Midbrain (tissue), 1 donor: ENCODE data around the gene CEP89.
A peak's percentile ranks its signal among the peaks of the same experiment; 100 is the strongest.
"Not testable (repeated sequence)": the region's sequence is repeated elsewhere in the genome, so short reads cannot be mapped to it uniquely, and the experiment has no call there.

ENCODE experiments used
- DNase-seq: peaks from one replicate; lab custom pipeline; 2025; lab: John Stamatoyannopoulos, UW

CEP89 gene

DNA sequence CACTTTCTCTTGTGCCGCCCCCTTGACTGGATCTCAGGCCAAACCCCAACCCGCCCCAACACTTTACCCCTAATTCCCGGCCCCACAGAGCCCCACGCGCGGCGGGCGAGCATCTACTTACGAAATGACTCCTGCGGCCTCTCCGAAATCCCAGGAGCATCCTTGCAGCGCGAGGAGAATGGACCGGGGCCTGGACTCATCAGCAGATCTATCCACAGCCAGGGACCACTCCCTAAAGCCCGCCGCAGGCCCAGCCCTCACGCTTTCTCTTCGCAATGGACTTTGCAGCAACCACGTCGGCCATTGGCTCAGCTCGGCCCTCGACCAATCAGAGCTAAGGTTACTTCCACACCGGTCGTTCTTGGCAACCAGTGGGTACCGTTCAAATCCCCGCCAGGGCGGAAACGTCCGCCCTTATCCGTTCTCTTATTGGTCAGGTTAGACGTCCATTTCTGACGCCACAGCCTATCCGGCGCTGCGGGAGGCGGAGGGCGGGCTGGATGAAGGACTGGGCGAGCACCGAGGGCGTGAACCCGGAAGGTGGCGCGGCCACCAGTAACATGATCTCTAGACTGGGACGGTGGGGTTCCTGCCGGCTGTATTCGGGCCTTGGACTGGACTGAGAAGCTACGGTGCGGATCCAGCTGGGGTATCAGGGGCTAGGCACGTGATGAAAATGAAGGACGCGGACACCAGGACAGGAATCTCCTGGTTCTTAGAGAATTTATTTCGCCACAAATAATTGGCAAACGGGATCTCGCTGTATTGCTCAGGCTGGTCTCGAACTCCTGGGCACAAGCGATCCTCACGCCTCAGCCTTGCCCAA is at the start of gene CEP89, which contains the start of gene FAAP24:
TSS of gene CEP89 (minus strand) at position 244 of the 826 bp plus-strand sequence. CDS start at position 160, 84 bp downstream.
TSS of gene FAAP24 (plus strand) at position 528 of the 826 bp plus-strand sequence. CDS start 955 bp downstream, outside the sequence.
- DNase-seq = peak; percentile 100

DNA sequence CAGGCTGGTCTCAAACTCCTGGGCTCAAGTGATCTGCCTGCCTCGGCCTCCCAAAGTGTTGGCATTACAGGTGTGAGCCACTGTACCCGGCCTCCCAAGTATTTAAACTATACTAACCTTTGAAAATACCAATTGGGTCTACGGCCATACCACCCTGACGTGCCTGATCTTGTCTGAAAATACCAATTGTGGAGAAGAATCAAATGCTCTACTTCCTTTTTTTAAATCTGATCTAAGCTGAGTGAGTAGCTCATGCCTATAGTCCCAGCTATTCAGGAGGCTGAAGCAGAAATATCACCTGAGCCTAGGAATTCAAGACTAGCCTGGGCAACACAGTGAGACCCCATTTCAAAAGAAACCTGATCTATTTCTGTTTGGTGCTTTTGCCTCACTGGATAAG is 39.1 kb upstream of the CEP89 start:
- not testable (repeated sequence) for DNase-seq

DNA sequence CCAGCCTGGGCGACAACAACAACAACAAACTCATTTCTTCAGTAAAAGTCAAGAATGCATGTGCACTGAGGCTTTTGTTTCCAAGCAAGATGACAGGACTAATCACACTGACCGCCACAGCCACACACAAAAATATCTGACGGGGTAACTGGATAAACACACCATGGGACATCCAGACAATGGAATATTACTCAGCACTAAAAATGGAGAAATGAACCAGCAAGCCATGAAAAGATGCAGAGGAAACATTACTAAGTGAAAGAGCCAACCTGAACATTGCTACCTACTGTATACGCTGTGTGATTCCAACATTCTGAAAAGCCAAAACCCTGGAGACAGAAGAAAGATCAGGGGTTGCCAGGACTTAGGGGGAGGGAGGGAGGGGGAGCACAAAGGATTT is 37.0 kb upstream of the CEP89 start:
- DNase-seq = no peak

DNA sequence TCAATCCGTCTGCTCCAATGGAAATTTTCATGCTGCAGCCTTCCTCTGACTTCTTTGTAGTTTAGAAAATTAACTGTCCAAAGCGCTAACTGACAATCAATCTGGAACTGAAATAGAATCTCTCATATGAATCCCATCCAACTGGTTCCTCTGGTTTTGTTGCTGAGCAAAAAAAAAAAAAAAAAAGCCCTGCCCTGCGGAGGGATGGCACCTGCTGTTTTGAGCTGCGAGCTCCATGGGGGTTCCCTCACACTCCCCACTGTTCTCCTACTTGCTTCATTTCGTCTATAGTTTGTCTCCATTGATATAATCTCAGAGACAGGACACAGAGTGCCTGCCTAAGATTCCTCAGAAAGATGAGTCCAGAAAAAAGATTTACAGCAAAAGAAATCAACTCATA is 33.7 kb upstream of the CEP89 start:
- DNase-seq = no peak

DNA sequence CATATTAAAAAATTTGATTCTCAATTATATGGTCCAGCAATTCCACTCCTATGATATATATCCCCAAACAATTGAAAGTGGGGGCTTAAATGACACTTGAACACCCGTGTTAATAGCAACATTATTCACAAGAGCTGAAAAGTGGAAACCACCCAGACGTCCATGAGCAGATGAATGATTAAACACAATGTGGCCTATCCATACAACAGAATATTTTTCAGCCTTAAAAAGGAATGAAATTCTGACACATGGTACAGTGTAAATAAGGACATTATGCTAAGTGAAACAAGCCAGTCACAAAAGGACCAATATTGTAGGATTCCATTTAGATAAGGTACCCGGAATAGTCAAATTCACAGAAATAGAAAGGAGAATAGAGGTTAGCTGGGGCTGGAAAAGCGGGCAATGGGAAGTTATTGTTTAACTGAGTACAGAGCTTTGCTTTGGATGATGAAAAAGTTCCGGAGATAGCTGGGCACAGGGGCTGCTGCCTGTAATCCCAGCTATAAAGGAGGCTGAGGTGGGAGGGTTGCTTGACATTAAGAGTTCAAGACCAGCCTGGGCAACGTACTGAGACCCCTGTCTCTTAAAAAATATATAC is 31.8 kb upstream of the CEP89 start:
- DNase-seq = not testable (repeated sequence)

DNA sequence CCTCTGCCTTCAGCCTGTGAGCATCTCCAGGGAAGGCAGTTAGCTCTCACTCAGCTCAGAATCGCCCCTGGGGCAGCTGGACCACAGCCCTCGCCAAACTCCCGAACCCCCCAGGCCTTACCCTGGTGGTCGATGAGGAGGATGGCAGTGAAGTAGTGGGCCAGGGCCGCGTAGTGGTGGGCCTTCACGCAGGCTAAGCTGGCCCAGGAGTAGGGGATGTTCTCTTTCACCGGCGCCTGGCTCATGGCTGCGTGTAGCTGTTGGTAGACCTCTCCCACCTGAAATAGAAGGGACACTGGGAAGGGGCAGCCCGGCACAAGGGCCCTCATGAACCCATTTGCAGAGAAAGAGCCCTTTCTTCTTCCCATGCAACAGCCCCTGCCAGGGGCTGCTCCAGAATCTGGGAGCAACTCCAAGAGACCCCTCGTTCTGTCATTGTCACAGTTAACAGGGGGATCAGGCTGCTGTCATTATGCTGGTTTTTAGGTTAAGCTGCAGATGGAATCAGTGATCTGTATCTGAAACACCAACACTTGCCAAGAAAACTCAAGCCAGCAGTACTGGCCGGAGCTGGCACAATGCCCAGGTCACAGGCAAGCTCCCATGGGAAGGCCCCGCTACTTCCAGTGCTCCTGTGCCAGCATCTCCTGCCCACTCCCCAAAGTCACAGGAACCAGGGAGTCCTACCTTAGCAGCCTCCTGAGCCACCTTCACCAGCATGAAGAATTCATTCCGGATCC is 30.5 kb upstream of the CEP89 start:
- DNase-seq = peak; percentile 9

DNA sequence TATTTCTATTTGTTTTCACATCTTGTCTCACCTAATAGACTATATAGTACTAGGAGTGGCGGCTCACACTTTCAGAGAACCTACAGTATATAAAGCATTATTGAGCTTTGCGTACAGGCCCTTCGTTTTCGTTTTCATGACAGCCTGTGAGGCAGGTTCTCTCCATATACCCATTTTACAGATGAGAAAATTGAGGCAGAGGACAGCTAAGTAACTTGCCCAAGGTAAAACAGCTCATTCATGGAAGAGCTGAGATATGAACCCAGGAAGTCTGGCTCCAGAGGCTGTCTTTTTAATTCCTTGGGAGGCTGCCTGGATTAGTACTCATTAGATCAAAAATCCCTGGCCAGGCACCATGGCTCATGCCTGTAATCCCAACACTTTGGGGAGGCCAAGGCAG is 29.2 kb upstream of the CEP89 start:
- no peak for DNase-seq

DNA sequence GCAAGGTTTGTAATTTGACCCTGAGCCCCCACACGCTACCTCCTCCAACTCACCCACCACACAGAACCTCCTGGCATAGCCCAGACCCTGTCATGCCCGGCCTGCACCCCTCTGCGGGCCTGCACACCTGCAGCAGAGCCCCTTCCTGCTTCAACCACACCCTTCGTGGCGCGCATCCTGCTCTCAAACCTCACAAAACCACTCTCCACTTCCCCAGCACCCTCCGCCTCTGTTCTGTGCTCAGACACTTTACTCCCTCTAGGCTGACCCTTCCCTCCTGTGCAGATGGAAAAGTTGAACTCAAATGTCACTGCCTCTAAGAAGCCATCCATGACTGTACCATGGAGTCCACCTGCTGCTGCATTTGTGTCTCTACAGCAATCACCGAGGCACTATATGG is 28.8 kb upstream of the CEP89 start:
- no peak for DNase-seq

DNA sequence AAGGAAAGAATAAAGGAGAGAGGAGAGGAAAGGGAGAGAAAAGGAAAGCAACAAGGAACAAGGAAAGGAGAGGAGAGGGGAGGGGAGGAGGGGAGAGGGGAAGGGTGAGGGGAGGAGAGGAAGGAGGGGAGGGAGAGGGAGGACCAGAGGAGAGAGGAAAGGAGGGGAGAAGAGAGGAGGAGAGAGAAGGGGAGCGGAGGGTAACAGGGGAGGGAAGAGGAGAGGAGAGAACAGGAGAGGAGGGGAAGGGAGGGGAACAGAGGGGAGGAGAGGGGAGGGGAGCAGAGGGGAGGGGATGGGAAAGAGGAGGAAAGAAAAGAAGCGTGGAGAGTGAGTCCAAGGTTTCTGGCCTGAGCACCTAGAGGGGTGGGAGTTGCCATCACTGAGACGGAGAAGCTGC is 27.0 kb upstream of the CEP89 start:
- no peak for DNase-seq

DNA sequence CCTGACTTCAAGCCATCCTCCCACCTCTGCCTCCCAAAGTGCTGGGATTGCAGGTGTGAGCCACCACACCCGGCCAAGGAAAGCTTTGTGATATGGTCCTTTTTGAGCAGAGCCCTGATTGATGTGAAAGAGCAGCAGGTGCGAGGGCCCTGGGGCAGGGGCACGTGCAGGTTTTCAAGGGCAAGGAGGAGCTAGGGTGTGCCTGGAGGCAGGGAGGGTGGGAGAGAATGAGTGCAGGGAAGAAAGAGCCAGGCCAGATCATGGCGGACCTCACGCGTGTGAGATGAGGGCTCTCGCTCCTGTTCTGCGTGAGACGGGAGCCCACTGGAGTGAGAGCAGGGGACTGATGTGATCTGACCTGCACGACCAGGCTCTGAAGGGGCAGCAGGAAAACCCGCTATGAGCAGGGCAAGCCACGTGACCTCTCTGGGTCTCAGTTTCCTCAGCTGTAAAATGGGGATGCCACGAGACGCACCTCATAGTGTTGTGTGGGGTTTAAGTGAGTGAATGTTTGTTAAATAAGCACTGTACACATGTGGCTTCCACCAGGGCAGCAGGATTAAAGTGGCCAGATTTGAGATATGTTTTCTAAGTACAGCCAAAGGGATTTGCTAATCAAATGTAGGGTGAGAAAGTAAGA is 26.1 kb upstream of the CEP89 start:
- DNase-seq = no peak

DNA sequence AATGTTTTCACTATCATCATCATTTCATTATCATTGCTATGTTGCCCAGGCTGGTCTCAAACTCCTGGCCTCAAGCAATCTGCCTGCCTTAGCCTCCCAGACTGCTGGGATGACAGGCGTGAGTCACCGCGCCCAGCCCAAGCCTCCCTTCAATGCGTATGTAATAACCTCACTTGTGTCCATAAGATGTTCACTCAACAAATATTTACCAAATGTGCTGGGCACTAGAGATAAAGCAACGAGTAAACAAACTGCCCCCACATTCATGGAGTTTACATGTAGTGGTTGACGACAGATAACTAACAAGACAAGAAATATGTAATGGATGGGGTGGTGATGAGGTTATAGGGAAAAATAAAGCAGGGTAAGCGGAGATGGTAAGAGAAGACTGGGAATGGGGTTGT is 25.3 kb upstream of the CEP89 start:
- DNase-seq = not testable (repeated sequence)

DNA sequence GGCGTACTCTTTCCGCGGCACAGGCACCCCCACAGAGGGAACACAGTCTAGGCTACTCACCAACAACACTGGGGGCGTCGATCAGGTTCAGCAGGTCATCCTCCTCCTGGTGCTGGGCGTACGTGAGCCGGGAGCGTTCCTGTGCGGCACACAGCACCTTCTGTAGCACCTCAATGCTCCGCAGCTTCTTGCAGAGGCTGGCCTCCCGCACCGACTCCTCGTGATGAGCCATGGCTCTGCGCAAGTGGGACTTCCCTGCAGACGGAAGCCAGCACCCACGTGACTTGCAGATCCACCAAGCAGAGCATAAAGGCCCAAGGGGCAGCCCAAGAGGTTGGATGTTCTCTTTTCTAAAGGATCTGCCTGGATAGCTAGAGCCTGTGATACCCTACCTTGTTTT is 24.2 kb upstream of the CEP89 start:
- not testable (repeated sequence) for DNase-seq

DNA sequence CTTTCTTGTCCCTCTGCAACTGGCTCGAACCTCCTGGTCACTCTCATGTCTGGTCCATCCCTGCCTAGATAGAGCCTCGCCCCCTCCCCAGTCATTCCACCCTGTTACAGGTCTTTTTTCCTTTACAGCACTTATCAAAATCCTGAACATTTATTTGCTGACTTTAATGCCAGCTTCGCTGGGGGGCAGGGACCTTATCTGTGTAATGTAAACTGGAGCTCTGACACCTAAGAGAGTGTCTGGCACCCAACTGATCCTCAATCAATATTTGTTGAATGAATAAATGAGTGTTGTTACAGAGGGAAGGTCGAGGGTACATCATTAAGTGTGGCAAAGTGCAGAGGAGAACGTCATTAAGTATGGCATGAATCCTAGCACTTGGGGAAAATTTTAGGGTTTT is 17.0 kb upstream of the CEP89 start:
- DNase-seq = no peak

DNA sequence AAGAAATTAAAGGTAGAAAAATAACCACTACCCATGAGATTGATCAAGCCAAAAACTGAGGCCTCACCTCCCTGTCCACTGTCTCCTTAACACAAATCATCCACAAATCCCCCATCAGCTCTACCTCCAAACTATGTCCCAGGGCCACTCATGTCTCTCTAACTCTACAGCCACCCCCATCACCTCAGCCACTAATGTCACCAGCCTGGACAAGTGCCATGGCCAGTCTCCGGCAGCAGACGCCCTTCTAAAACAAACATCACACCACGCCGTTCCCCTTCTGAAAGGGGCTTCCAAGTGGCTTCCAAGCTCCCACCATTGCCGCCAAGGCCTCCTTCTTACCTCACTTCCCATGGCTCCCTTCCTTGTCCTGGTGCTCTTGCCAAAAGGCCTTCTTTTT is 16.5 kb upstream of the CEP89 start:
- not testable (repeated sequence) for DNase-seq

DNA sequence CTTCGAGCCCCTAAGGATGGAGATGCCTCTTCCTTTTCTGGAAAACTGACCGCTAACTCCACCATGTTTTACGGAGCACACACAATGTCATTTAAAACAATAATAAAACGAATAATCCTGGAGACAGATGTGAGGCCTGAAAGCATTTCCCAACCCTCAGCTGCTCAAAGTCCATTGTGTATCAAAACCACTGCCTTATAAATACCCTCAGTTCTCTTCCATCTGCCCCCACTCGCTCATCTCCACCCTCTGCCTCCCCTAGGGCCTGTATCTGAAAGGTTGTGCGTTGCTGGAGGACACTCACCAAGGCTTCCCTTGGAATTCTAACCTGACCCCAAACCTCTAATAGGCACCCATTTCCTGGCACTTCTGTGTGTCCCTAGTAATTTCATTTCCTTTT is 10.7 kb upstream of the CEP89 start:
- DNase-seq = not testable (repeated sequence)

DNA sequence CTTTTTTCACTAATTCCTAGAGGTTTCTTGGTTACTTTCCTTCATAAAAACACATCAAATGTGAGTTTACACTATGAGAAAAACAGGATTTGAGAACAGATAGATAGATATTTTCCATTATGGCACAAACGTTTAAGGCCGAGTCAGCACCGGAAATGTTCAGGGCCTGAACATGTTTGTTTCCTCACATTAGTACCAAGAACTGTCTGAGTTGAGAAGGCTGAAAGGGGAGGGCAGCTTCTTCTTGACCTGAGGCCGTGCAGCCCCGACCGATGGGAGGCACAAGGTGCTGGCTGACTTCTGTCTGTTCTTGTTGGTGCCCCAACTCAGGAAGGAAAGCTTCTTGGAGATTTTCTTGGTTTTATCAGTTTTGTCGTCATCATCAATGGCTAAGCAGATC is 8.0 kb upstream of the CEP89 start:
- DNase-seq = not testable (repeated sequence)

DNA sequence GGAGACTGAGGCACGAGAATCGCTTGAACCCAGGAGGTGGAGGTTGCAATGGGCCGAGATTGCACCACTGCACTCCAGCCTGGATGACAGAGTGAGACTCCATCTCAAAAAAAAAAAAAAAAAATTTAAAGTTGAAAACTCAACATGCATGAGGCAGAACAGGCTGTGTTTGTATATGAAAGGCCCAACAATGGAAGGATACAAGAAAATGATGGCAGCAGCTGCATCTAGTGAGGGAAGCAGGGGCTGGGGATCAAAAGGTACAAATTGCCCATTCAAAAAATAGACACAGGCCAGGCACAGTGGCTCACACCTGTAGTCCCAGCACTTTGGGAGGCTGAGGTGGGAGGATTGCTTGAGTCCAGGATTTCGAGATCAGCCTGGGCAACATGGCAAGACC is 6.1 kb upstream of the CEP89 start:
- not testable (repeated sequence) for DNase-seq

DNA sequence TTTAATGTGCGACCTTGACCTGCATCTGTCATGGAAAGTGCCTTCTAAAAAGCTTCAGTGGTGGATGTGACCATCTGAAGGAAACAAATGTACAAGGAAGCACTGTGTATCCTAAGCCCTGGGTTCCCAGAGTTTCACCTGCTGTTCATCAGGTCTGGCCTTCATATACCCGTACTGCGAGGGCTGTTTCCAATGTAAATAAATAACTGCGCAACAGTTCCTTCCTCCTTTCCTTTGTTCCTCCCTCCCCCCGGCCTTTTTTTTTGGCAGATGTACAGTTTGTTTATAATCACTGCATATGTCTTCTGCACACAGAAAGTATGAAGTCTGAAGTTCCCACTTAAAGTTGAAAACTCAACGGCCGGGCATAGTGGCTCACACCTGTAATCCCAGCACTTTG is 5.5 kb upstream of the CEP89 start:
- DNase-seq = no peak

DNA sequence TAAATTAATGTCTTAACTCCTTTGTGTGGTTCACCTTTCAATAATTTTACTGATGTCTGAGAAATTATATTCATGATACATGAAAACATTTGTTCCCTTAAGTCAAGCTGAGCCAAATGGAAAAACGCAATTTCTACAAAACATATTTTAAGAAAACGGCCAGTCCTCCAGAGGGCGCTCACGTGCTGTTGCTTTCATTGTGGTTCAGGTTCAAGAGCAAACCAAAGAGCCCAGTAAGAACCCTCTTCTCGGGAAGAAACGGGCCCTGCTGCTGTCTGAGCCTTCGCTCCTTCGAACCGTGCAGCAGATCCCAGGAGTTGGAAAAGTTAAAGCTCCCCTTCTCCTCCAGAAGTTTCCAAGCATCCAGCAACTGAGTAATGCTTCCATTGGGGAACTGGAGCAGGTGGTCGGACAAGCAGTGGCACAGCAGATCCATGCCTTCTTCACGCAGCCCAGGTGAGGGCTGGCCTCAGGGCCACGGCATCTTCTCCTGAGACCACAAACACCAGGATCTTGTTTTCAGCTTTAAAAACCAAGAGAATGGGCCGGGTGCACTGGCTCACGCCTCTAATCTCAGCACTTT is 4.6 kb upstream of the CEP89 start:
- peak; percentile 72 for DNase-seq

DNA sequence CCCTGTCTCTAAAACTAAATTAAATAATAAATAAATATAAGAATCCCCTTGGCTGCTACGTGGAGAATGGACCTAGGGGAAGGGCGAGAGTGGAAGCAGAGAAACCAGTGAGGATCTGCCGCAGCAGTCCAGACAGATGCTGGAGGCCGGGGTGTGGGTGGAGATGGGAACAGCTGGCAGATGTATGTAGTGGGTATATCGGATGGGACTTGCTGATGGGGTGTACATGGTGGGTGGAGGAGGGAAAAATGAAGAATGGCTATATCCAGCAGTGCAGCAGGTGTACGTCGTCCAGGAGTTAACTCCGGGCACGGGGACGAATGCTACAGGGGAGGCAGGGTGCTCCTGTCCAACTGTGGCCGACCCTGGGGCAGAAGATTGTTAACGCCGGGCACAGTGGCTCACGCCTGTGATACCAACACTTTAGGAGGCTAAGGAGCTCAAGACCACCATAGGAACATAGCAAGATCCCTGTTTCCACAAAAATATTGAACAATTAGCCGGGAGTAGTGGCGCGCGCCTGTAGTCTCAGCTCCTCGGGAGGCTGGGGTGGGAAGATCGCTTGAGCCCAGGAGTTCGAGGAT is 654 bp downstream of the CEP89 start:
- DNase-seq = no peak

DNA sequence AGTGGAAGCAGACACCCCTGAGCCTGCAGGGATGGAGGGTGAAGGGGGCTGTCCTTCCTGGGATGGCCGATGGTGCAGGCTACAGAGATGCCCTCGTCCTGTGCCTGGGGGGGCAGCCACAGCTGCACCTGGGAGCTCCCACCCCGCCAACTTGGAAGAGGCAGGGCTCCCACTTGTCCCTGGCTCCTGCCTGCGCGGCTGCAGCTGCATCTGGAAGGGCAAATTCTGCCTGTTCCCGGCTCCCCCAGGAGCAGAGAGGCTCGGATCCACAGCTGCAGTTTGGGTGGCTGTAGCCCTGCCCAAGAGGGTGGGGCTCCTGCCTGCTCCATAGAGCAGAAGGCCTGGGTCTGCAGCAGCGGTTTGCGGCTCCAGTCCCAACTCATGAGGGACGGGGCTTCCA is 2.2 kb downstream of the CEP89 start:
- no peak for DNase-seq

DNA sequence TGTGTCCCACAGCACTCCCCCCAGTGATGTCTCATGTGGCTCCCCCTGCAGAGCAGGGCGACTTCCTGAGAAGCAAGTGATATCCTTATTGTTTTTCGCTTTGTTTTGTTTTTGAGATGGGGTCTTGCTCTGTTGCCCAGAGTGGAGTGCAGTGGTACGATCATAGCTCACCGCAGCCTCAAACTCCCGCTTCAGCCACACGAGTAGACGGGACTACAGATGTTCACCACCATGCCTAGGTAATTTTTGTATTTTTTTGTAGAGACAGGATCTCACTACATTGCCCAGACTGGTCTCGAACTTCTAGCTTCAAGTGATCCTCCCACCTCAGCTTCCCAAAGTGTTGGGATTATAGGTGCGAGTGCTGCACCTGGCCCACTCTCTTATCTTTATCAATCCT is 5.0 kb downstream of the CEP89 start:
- DNase-seq = no peak
